Measurements from ENCODE around the gene DEFB132. TPM values are rescaled to one million over a fixed set of nuclear protein-coding genes. Genes with fewer than 3 reads are reported as not detected.
A peak's percentile ranks its signal among the peaks of the same experiment; 100 is the strongest.

DEFB132 gene
- total and polyA plus RNA-seq, 2 donors (not counting 1 experiment from before 2014, with no cell fraction given): not detected

DNA sequence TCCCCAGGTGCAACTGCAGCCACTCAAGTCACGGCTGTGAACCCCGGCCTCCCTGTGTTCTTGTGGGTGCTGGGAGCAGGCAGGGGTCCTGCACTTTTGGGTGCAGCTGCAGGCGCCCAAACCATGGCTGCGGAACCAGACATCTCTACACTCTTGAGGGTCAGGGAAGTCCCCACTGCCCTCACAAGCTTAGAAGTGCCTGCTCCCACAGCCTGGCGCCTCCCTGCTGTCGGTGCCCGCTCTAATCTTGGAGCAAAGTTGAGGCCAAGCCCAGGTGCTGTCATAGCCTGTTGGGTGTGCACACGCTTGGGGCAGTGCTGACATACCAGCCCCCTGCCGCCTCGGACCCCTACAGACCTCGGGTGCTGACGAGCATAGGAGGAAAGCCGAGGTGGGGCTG is 6.2 kb downstream of the DEFB132 start:
- no peaks in the 10 kb centered on the region for H3K4me1 ChIP-seq (ENCODE audit: control insufficient read depth, extremely low read depth, insufficient read depth, low read length)
- no peak for TF ChIP-seq EZH2 (IDR thresholded peaks at IDR 0.05; ENCODE audit: low read length, missing control alignments)
- H3K27ac ChIP-seq (ENCODE audit: insufficient read depth, low read length): no peak overlapping the region
- no peak overlapping the region for H3K9ac ChIP-seq (ENCODE audit: insufficient read depth, low read length)
- H3K9me3 ChIP-seq (ENCODE audit: control insufficient read depth, insufficient read depth, low read depth, low read length): no peaks in the 10 kb centered on the region
- H3K4me2 ChIP-seq (ENCODE audit: extremely low read depth, insufficient read depth, low read length): no peak overlapping the region
- H3K79me2 ChIP-seq (ENCODE audit: control insufficient read depth, insufficient read depth, low read length): no peaks in the 10 kb centered on the region
- H2AFZ ChIP-seq (ENCODE audit: low read length): no peak overlapping the region
- no peaks in the 10 kb centered on the region for H4K20me1 ChIP-seq (ENCODE audit: control insufficient read depth, extremely low read depth, insufficient read depth, low read length)
- H3K36me3 ChIP-seq (ENCODE audit: control insufficient read depth, insufficient read depth, low read length): no peaks in the 10 kb centered on the region
- H3K27me3 ChIP-seq (ENCODE audit: control insufficient read depth, insufficient read depth, low read length): peaks cover 3% of the 10 kb centered on the region
- DNase-seq (ENCODE audit: low read depth in 2 of 2): no peak
- H3K4me3 ChIP-seq (replicated peaks in 1 of 4; ENCODE audit: control extremely low read depth in 1 of 4, insufficient read depth in 1 of 4, low read depth in 3 of 4, low read length in 4 of 4): no peak overlapping the region

DNA sequence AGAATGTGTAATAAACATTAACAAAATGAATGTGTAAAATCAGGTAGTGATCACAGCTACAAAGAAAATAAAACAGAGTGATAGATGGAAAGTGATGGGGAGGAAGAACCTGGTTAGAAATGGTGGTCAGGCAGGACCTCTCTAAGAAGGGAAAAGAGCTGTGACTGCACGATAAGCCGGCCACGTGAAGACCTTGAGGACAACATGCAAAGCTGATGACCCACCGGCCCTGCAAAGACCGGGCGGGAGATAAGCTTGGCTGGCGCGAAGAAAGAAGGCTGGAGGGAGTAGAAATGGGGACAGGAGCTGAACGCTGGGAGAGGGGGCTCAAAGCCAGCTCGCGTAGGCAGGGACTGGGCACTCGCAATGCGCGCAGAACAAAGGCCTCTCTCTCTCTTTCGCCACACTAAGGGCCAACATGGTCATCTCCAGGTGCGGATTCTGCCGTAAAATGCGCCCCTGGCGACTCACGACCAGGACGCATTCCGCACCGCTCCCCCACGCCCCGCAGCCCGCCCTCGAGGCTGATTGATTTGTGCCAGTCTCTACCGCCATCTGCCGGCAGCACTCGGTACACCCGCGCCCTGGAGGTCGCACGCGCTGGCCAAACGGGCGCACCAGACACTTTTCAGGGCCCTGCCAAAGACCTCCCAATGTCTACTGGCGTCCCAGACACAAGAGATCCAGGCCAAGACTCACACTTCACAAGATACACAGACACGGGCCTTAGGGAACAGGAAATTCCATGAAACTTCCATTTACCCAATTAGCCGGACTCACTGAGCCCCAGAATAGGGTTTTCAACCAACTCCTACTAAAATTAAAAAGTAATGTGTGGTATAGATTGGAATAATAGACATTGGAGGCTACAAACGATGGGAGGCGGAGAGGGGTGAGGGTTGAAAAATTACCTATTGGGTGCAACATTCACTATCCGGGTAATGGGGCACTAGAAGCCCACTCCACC is 9.4 kb downstream of the DEFB132 start:
- Histone ChIP-seq H3K9ac (ENCODE audit: insufficient read depth, low read length) (peak overlapping the region; percentile 9), H3K4me3 (replicated peaks in 1 of 4; ENCODE audit: control extremely low read depth in 1 of 4, insufficient read depth in 1 of 4, low read depth in 3 of 4, low read length in 4 of 4) (peak overlapping the region; percentile 25 to 66 (median 53)), H3K9me3 (ENCODE audit: control insufficient read depth, insufficient read depth, low read depth, low read length) (no peaks in the 10 kb centered on the region), H4K20me1 (ENCODE audit: control insufficient read depth, extremely low read depth, insufficient read depth, low read length) (no peaks in the 10 kb centered on the region), H2AFZ (ENCODE audit: low read length) (peak overlapping the region; percentile 97), H3K4me2 (ENCODE audit: extremely low read depth, insufficient read depth, low read length) (peak overlapping the region; percentile 86), H3K79me2 (ENCODE audit: control insufficient read depth, insufficient read depth, low read length) (no peaks in the 10 kb centered on the region), H3K27me3 (ENCODE audit: control insufficient read depth, insufficient read depth, low read length) (peaks cover 3% of the 10 kb centered on the region), H3K27ac (ENCODE audit: insufficient read depth, low read length) (no peak overlapping the region), H3K4me1 (ENCODE audit: control insufficient read depth, extremely low read depth, insufficient read depth, low read length) (no peaks in the 10 kb centered on the region), H3K36me3 (ENCODE audit: control insufficient read depth, insufficient read depth, low read length) (no peaks in the 10 kb centered on the region)
- TF ChIP-seq EZH2 (IDR thresholded peaks at IDR 0.05; ENCODE audit: low read length, missing control alignments): no peak
- TF ChIP-seq, protein P1, sequence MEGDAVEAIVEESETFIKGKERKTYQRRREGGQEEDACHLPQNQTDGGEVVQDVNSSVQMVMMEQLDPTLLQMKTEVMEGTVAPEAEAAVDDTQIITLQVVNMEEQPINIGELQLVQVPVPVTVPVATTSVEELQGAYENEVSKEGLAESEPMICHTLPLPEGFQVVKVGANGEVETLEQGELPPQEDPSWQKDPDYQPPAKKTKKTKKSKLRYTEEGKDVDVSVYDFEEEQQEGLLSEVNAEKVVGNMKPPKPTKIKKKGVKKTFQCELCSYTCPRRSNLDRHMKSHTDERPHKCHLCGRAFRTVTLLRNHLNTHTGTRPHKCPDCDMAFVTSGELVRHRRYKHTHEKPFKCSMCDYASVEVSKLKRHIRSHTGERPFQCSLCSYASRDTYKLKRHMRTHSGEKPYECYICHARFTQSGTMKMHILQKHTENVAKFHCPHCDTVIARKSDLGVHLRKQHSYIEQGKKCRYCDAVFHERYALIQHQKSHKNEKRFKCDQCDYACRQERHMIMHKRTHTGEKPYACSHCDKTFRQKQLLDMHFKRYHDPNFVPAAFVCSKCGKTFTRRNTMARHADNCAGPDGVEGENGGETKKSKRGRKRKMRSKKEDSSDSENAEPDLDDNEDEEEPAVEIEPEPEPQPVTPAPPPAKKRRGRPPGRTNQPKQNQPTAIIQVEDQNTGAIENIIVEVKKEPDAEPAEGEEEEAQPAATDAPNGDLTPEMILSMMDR (conservative IDR thresholded peaks at IDR 0.05 in 1 of 2, IDR thresholded peaks at IDR 0.05 in 1 of 2; ENCODE audit: low read depth in 1 of 2, low read length in 2 of 2): peak; percentile 82 to 89
- peak; percentile 63 to 73 for DNase-seq (ENCODE audit: low read depth in 2 of 2)

- TF ChIP-seq EZH2 (IDR thresholded peaks at IDR 0.05; ENCODE audit: low read length, missing control alignments): no peak
- TF ChIP-seq, protein P1 (conservative IDR thresholded peaks at IDR 0.05 in 1 of 2, IDR thresholded peaks at IDR 0.05 in 1 of 2; ENCODE audit: low read depth in 1 of 2, low read length in 2 of 2): no peak
- H3K9me3 ChIP-seq (ENCODE audit: control insufficient read depth, insufficient read depth, low read depth, low read length): no peaks in the 10 kb centered on the region
- no peak overlapping the region for H3K9ac ChIP-seq (ENCODE audit: insufficient read depth, low read length)
- no peak overlapping the region for H2AFZ ChIP-seq (ENCODE audit: low read length)
- H3K79me2 ChIP-seq (ENCODE audit: control insufficient read depth, insufficient read depth, low read length): no peaks in the 10 kb centered on the region
- no peak overlapping the region for H3K27ac ChIP-seq (ENCODE audit: insufficient read depth, low read length)
- H3K4me3 ChIP-seq (replicated peaks in 1 of 4; ENCODE audit: control extremely low read depth in 1 of 4, insufficient read depth in 1 of 4, low read depth in 3 of 4, low read length in 4 of 4): no peak overlapping the region
- no peak for DNase-seq (ENCODE audit: low read depth in 2 of 2)
- H3K27me3 ChIP-seq (ENCODE audit: control insufficient read depth, insufficient read depth, low read length): peaks cover 3% of the 10 kb centered on the region
- H3K36me3 ChIP-seq (ENCODE audit: control insufficient read depth, insufficient read depth, low read length): no peaks in the 10 kb centered on the region
- no peaks in the 10 kb centered on the region for H3K4me1 ChIP-seq (ENCODE audit: control insufficient read depth, extremely low read depth, insufficient read depth, low read length)
- H3K4me2 ChIP-seq (ENCODE audit: extremely low read depth, insufficient read depth, low read length): no peak overlapping the region
- H4K20me1 ChIP-seq (ENCODE audit: control insufficient read depth, extremely low read depth, insufficient read depth, low read length): no peaks in the 10 kb centered on the region
These were observed 13.0 kb downstream of the DEFB132 start for GRCh38 chr20:270517-270916.

Data from fibroblast of lung (primary cell).